Activated naive CD4-positive, alpha-beta T cell treated with anti-CD3 and anti-CD28 coated beads, Interleukin-2, amount 50 U/mL, for 16 hours (primary cell): ENCODE measurements around the gene SIDT2.

Experiments used
- DNase-seq: peaks from one replicate; pipeline ENCODE4 v3.0.0-alpha.2; 2020

Gene SIDT2

GRCh38 chr11:117223741-117224689, 45.5 kb downstream of the SIDT2 start:
- DNase-seq: no peak

- DNase-seq: no peak
Measured at GRCh38 chr11:117225553-117226170, 47.1 kb downstream of the SIDT2 start.

GRCh38 chr11:117226388-117227385, 48.1 kb downstream of the SIDT2 start:
- DNase-seq: no peak

GRCh38 chr11:117228091-117228490, 49.5 kb downstream of the SIDT2 start:
- DNase-seq: no peak

GRCh38 chr11:117229411-117229810, 50.9 kb downstream of the SIDT2 start:
- DNase-seq: no peak

- no peak for DNase-seq
Measured at GRCh38 chr11:117229931-117230285, 51.4 kb downstream of the SIDT2 start.

GRCh38 chr11:117230286-117230961, 51.9 kb downstream of the SIDT2 start:
- peak; percentile 57 for DNase-seq

- DNase-seq: no peak
Measured at GRCh38 chr11:117230999-117231841, 52.7 kb downstream of the SIDT2 start.

GRCh38 chr11:117231842-117232091, 53.2 kb downstream of the SIDT2 start, which contains the start of gene PCSK7:
Gene PCSK7 (minus strand): TSS chr11:117232073. CDS start chr11:117229844, 2,229 bp downstream.
- DNase-seq: no peak

- DNase-seq: peak; percentile 80
Measured at GRCh38 chr11:117232092-117232878, 53.7 kb downstream of the SIDT2 start, which contains the start of gene RNF214. Gene RNF214 (plus strand): TSS chr11:117232671. CDS start chr11:117234273, 1,602 bp downstream.

GRCh38 chr11:117232911-117233409, 54.4 kb downstream of the SIDT2 start:
- no peak for DNase-seq

GRCh38 chr11:117238221-117238620, 59.7 kb downstream of the SIDT2 start:
- DNase-seq: no peak

- no peak for DNase-seq
Measured at GRCh38 chr11:117239295-117239694, 60.8 kb downstream of the SIDT2 start.
